ENCODE measurements around the gene ESRP2. TPM values are rescaled to one million over a fixed set of nuclear protein-coding genes. Genes with fewer than 3 reads are reported as not detected.

The ESRP2 gene
- total and polyA plus RNA-seq, 8 donors = 19.8 to 184 (median 35.9) TPM

DNA sequence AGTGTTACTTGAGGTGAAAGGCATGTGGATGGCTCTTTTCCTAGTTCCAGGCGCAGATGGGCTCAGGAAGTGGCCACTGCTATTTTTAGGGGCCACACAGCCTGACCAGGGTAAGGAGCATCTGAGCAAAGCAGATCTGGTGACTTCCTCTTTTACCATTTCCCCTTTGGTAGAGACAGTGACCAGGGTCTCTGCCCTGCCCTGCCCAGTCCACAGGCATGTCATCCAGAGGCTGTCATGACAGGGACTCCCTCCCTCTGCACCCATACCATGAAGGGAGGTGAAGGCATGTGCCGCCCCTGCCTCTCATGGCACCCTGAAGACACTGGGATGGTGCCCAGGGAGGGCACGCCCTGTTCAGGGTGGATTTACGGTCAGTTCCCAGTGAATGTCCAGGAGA, 11.5 kb upstream of the ESRP2 start:
- WGBS, 5 donors = 83 to 96% (median 89%) methylated on average over 3 to 4 of the region's 4 CpGs
- no peak overlapping the region for H3K4me3 ChIP-seq
- H3K27me3 ChIP-seq = no peaks in the 10 kb centered on the region
- H3K36me3 ChIP-seq = peaks cover 7 to 39% (median 37%) of the 10 kb centered on the region in 4 donors
- intact Hi-C loops (cut with DNase I; ENCODE audit: low total_unique reads) = loop anchor here (5.0 kb wide), 1 partner anchor 75 kb away; no protein-coding TSS in a partner anchor
- no peak for TF ChIP-seq POLR2A (IDR thresholded peaks at IDR 0.05)
- TF ChIP-seq POLR2AphosphoS5 (IDR thresholded peaks at IDR 0.05) = no peak
- TF ChIP-seq EP300 (IDR thresholded peaks at IDR 0.05) = no peak
- TF ChIP-seq, protein P1, sequence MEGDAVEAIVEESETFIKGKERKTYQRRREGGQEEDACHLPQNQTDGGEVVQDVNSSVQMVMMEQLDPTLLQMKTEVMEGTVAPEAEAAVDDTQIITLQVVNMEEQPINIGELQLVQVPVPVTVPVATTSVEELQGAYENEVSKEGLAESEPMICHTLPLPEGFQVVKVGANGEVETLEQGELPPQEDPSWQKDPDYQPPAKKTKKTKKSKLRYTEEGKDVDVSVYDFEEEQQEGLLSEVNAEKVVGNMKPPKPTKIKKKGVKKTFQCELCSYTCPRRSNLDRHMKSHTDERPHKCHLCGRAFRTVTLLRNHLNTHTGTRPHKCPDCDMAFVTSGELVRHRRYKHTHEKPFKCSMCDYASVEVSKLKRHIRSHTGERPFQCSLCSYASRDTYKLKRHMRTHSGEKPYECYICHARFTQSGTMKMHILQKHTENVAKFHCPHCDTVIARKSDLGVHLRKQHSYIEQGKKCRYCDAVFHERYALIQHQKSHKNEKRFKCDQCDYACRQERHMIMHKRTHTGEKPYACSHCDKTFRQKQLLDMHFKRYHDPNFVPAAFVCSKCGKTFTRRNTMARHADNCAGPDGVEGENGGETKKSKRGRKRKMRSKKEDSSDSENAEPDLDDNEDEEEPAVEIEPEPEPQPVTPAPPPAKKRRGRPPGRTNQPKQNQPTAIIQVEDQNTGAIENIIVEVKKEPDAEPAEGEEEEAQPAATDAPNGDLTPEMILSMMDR (IDR thresholded peaks at IDR 0.05) = no peak
- peak overlapping the region in 2 of 5 donors; percentile 26 to 29 for H3K27ac ChIP-seq
- H3K4me1 ChIP-seq = peaks cover 20 to 37% (median 31%) of the 10 kb centered on the region in 4 donors
- no peak for DNase-seq
- no peaks in the 10 kb centered on the region for H3K9me3 ChIP-seq

GRCh38 chr16:68246666-68247065, 10.7 kb upstream of the ESRP2 start:
- WGBS, 5 donors = 71 to 88% (median 75%) methylated on average over 5 of the region's 5 CpGs
- H3K36me3 ChIP-seq = peaks cover 7 to 32% (median 30%) of the 10 kb centered on the region in 4 donors
- peak overlapping the region in 3 of 4 donors; percentile 63 to 86 (median 82) for H3K4me3 ChIP-seq
- peaks cover 20 to 37% (median 31%) of the 10 kb centered on the region in 4 donors for H3K4me1 ChIP-seq
- no peaks in the 10 kb centered on the region for H3K27me3 ChIP-seq
- no peak for DNase-seq
- TF ChIP-seq EP300 (IDR thresholded peaks at IDR 0.05) (no peak), POLR2A (IDR thresholded peaks at IDR 0.05) (no peak), POLR2AphosphoS5 (IDR thresholded peaks at IDR 0.05) (no peak)
- TF ChIP-seq, protein P1 (IDR thresholded peaks at IDR 0.05) = no peak
- intact Hi-C loops (cut with DNase I; ENCODE audit: low total_unique reads) = loop anchor here (5.0 kb wide), 1 partner anchor 76 kb away; no protein-coding TSS in a partner anchor
- peak overlapping the region in 1 of 5 donors; percentile 78 for H3K27ac ChIP-seq
- no peaks in the 10 kb centered on the region for H3K9me3 ChIP-seq

- WGBS, 5 donors = 87 to 93% (median 90%) methylated on average over 7 of the region's 7 CpGs
- Histone ChIP-seq H3K27me3 (no peaks in the 10 kb centered on the region), H3K27ac (peak overlapping the region in 1 of 5 donors; percentile 78), H3K4me1 (peaks cover 20 to 37% (median 31%) of the 10 kb centered on the region in 4 donors), H3K4me3 (peak overlapping the region; percentile 63 to 86 (median 76)), H3K36me3 (peaks cover 7 to 26% (median 24%) of the 10 kb centered on the region in 4 donors), H3K9me3 (no peaks in the 10 kb centered on the region)
- no peak for DNase-seq
- TF ChIP-seq POLR2A (IDR thresholded peaks at IDR 0.05) (no peak), POLR2AphosphoS5 (IDR thresholded peaks at IDR 0.05) (no peak), EP300 (IDR thresholded peaks at IDR 0.05) (no peak)
- TF ChIP-seq, protein P1 (IDR thresholded peaks at IDR 0.05) = no peak
- intact Hi-C loops (cut with DNase I; ENCODE audit: low total_unique reads) = loop anchor here (5.0 kb wide), 1 partner anchor 76 kb away; no protein-coding TSS in a partner anchor
Observed at GRCh38 chr16:68246121-68246520, 10.2 kb upstream of the ESRP2 start.

GRCh38 chr16:68244903-68245853, 9.3 kb upstream of the ESRP2 start, which contains the start of gene PLA2G15:
PLA2G15 (plus strand) TSS chr16:68245373; CDS start chr16:68245427, 54 bp downstream.
- 0 to 2% (median 1%) methylated on average over 22 to 75 of the region's 75 CpGs for WGBS, 5 donors
- H3K27me3 ChIP-seq = no peaks in the 10 kb centered on the region
- H3K9me3 ChIP-seq = no peaks in the 10 kb centered on the region
- H3K4me3 ChIP-seq = peak within 1 kb of the TSS; percentile 63 to 86 (median 76)
- peaks cover 21 to 41% (median 33%) of the 10 kb centered on the region in 4 donors for H3K4me1 ChIP-seq
- peak; percentile 96 to 98 for DNase-seq
- intact Hi-C loops (cut with DNase I; ENCODE audit: low total_unique reads) = loop anchor here (5.0 kb wide), 1 partner anchor 77 kb away; no protein-coding TSS in a partner anchor
- H3K36me3 ChIP-seq = peaks cover 0 to 17% (median 15%) of the 10 kb centered on the region in 4 donors
- H3K27ac ChIP-seq = peak within 1 kb of the TSS; percentile 28 to 78 (median 75)
- TF ChIP-seq, protein P1 (IDR thresholded peaks at IDR 0.05) = no peak
- peak in 1 of 4 donors; percentile 27 for TF ChIP-seq POLR2A (IDR thresholded peaks at IDR 0.05)
- TF ChIP-seq POLR2AphosphoS5 (IDR thresholded peaks at IDR 0.05) = peak in 2 of 3 donors; percentile 62 to 68

Measured in stomach (tissue), 9 donors.